Loucy (cell line): ENCODE data around the gene TDRD1.

Experiments
- H2AFZ ChIP-seq: fragments of 200-600 bp; sonication (generic); 2 replicates; pipeline ENCODE4 v1.6.0; 2016; ENCODE audit warnings: antibody characterized with exemption, mild to moderate bottlenecking, low read length, moderate library complexity
- H3F3A ChIP-seq: fragments of 200-600 bp; 2 replicates; pipeline ENCODE4 v1.6.0; 2016; ENCODE audit warnings: antibody characterized with exemption, low read depth, mild to moderate bottlenecking
- H3K27me3 ChIP-seq: fragments of 200-600 bp; sonication (generic); 2 replicates; pipeline ENCODE4 v1.6.1; 2014; ENCODE audit warnings: low read length, mild to moderate bottlenecking; ENCODE audit not compliant: insufficient read depth, poor library complexity, severe bottlenecking
- H3K36me3 ChIP-seq: fragments of 200-600 bp; sonication (generic); 2 replicates; pipeline ENCODE4 v1.6.1; 2016; ENCODE audit warnings: low read length; ENCODE audit not compliant: insufficient read depth
- H3K4me1 ChIP-seq: fragments of 200-600 bp; sonication (generic); 2 replicates; pipeline ENCODE4 v1.5.1; 2014; ENCODE audit warnings: low read length, mild to moderate bottlenecking; ENCODE audit not compliant: insufficient read depth, poor library complexity, severe bottlenecking
- H3K4me2 ChIP-seq: fragments of 200-600 bp; sonication (generic); 2 replicates; pipeline ENCODE4 v1.6.0; 2014; ENCODE audit warnings: antibody characterized with exemption, low read length, low read depth, mild to moderate bottlenecking; ENCODE audit not compliant: poor library complexity, severe bottlenecking
- H3K4me3 ChIP-seq: fragments of 200-600 bp; sonication (generic); 2 replicates; pipeline ENCODE4 v1.5.1; 2014; ENCODE audit warnings: low read length, mild to moderate bottlenecking, mixed read lengths; ENCODE audit not compliant: poor library complexity, severe bottlenecking
- H3K79me2 ChIP-seq: fragments of 200-600 bp; sonication (generic); 2 replicates; pipeline ENCODE4 v1.6.1; 2014; ENCODE audit warnings: low read length; ENCODE audit not compliant: insufficient read depth
- H3K9ac ChIP-seq: fragments of 200-600 bp; sonication (generic); 2 replicates; pipeline ENCODE4 v1.6.0; 2014; ENCODE audit warnings: mild to moderate bottlenecking, low read depth, low read length, moderate library complexity; ENCODE audit not compliant: poor library complexity, severe bottlenecking
- H3K9me2 ChIP-seq: fragments of 200-600 bp; sonication (generic); replicated peaks from 2 replicates; pipeline ENCODE4 v1.6.1; 2016; ENCODE audit warnings: low read depth, low read length, mixed read lengths
- H3K9me3 ChIP-seq: fragments of 200-600 bp; sonication (generic); 2 replicates; pipeline ENCODE4 v1.6.1; 2014; ENCODE audit warnings: mild to moderate bottlenecking, antibody characterized with exemption, low read length, low read depth; ENCODE audit not compliant: insufficient read depth
- H4K20me1 ChIP-seq: fragments of 200-600 bp; sonication (generic); 2 replicates; pipeline ENCODE4 v1.6.0; 2014; ENCODE audit warnings: antibody characterized with exemption, low read length, mild to moderate bottlenecking; ENCODE audit not compliant: insufficient read depth, poor library complexity, severe bottlenecking
- EZH2phosphoT487 ChIP-seq: fragments of 200-600 bp; IDR thresholded peaks from 2 replicates; pipeline ENCODE4 v1.6.1; 2018; ENCODE audit warnings: antibody characterized with exemption, mild to moderate bottlenecking, moderate library complexity, borderline replicate concordance
- TF ChIP-seq, protein P1 (sequence below): fragments of 200-600 bp; sonication (generic); conservative IDR thresholded peaks from 2 replicates; pipeline ENCODE4 v1.5.1; 2014; ENCODE audit warnings: mild to moderate bottlenecking, antibody characterized with exemption, low read length

The TDRD1 gene

DNA sequence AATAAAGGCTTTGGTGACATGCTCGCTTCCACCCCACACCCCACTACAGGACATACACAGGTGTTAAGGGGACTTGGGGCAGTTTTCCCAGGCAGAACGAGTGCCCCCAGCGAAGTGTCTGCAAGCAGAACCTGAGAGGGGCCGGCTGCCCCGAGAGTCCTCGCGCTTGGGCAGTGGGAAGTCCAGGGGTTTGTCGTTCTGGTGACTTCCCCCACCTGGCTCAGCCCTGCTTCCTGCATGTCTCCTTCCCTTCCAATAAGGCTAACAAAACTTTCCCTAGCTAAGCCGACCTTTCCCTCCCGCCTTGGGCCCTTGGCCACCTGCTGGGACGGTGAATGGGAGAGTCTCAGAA lies 60.8 kb downstream of the TDRD1 start:
- H3K27me3 ChIP-seq: peaks cover 4% of the 10 kb centered on the region
- H3K4me2 ChIP-seq: no peak overlapping the region
- H3K4me3 ChIP-seq: no peak overlapping the region
- no peaks in the 10 kb centered on the region for H3K79me2 ChIP-seq
- H3K9me2 ChIP-seq: no peaks in the 10 kb centered on the region
- no peak overlapping the region for H2AFZ ChIP-seq
- no peaks in the 10 kb centered on the region for H3K9me3 ChIP-seq
- no peaks in the 10 kb centered on the region for H4K20me1 ChIP-seq
- TF ChIP-seq, protein P1, sequence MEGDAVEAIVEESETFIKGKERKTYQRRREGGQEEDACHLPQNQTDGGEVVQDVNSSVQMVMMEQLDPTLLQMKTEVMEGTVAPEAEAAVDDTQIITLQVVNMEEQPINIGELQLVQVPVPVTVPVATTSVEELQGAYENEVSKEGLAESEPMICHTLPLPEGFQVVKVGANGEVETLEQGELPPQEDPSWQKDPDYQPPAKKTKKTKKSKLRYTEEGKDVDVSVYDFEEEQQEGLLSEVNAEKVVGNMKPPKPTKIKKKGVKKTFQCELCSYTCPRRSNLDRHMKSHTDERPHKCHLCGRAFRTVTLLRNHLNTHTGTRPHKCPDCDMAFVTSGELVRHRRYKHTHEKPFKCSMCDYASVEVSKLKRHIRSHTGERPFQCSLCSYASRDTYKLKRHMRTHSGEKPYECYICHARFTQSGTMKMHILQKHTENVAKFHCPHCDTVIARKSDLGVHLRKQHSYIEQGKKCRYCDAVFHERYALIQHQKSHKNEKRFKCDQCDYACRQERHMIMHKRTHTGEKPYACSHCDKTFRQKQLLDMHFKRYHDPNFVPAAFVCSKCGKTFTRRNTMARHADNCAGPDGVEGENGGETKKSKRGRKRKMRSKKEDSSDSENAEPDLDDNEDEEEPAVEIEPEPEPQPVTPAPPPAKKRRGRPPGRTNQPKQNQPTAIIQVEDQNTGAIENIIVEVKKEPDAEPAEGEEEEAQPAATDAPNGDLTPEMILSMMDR: no peak
- TF ChIP-seq EZH2phosphoT487: no peak
- H3K9ac ChIP-seq: no peak overlapping the region
- H3K4me1 ChIP-seq: peaks cover 6% of the 10 kb centered on the region
- no peaks in the 10 kb centered on the region for H3F3A ChIP-seq
- H3K36me3 ChIP-seq: no peaks in the 10 kb centered on the region

DNA sequence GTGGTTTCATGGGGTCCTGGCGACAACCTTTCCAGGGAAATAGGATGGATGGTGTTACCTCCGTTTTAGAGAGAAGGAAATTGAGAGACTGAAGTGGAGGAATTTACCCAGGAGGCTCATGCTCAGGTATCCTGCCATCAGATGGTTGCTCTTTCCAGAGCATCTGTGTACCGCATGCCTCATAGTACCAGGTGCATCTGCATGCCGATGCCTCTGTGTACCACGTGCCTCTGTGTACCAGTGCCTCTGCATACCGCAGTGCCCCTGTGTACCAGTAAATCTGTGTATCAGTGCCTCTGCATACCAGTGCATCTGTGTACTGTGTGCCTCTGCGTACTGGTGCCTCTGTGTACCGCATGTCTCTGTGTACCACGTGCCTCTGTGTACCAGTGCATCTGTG lies 63.1 kb downstream of the TDRD1 start:
- H3K9me2 ChIP-seq: no peaks in the 10 kb centered on the region
- H3K27me3 ChIP-seq: peaks cover 4% of the 10 kb centered on the region
- no peak overlapping the region for H3K9ac ChIP-seq
- H4K20me1 ChIP-seq: no peaks in the 10 kb centered on the region
- TF ChIP-seq, protein P1: no peak
- no peak for TF ChIP-seq EZH2phosphoT487
- H3K9me3 ChIP-seq: no peaks in the 10 kb centered on the region
- H2AFZ ChIP-seq: no peak overlapping the region
- H3K4me2 ChIP-seq: no peak overlapping the region
- H3K4me3 ChIP-seq: no peak overlapping the region
- H3K4me1 ChIP-seq: peaks cover 6% of the 10 kb centered on the region
- H3K79me2 ChIP-seq: no peaks in the 10 kb centered on the region
- H3K36me3 ChIP-seq: no peaks in the 10 kb centered on the region
- H3F3A ChIP-seq: no peaks in the 10 kb centered on the region

DNA sequence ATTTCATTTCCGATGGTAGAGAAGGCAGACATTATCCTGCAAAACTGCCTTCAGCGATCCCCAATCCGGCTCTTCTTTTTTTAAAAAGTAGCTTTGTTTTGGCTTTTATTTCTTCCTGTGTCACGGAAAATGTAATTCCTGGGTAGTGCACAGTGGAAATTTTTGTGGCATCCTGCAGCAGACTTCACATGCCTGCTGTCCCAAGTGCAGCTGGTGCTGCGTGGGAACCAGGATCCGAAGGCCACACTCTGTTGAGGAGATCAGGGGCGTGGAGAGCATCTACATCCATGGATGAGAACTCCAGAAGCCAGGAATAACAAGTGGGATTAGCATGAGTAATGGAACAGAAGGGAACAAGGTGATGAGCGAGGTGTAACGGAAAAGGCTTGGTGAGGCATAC lies 64.5 kb downstream of the TDRD1 start:
- no peak overlapping the region for H3K4me3 ChIP-seq
- H4K20me1 ChIP-seq: no peaks in the 10 kb centered on the region
- H3K4me2 ChIP-seq: no peak overlapping the region
- no peaks in the 10 kb centered on the region for H3K79me2 ChIP-seq
- H3F3A ChIP-seq: no peaks in the 10 kb centered on the region
- no peaks in the 10 kb centered on the region for H3K36me3 ChIP-seq
- TF ChIP-seq, protein P1: no peak
- TF ChIP-seq EZH2phosphoT487: no peak
- H3K9ac ChIP-seq: no peak overlapping the region
- peaks cover 4% of the 10 kb centered on the region for H3K27me3 ChIP-seq
- no peaks in the 10 kb centered on the region for H3K9me3 ChIP-seq
- H2AFZ ChIP-seq: no peak overlapping the region
- H3K9me2 ChIP-seq: no peaks in the 10 kb centered on the region
- H3K4me1 ChIP-seq: peaks cover 4% of the 10 kb centered on the region
